Ovary (tissue), 9 donors: ENCODE data around the gene LMNTD2. TPM values are rescaled to one million over a fixed set of nuclear protein-coding genes. Genes with fewer than 3 reads are reported as not detected.

Experiments
- DNase-seq, 5 donors: peaks; one replicate each; pipeline ENCODE4 v3.0.0-alpha.2; 2019 to 2020
- H3K27ac ChIP-seq, 2 donors: fragments of 200-600 bp; one replicate each; pipeline versions ENCODE4 v1.5.1 to v1.8.0; 2019 to 2022
- H3K27me3 ChIP-seq: fragments of 200-600 bp; one replicate; pipeline ENCODE4 v1.8.0; 2022
- H3K36me3 ChIP-seq: fragments of 200-600 bp; sonication (generic); one replicate; pipeline ENCODE4 v1.5.1; 2019
- H3K4me1 ChIP-seq: one replicate; pipeline ENCODE4 v1.8.1; 2013; ENCODE audit warnings: mild to moderate bottlenecking, moderate library complexity; ENCODE audit not compliant: insufficient read depth
- H3K4me3 ChIP-seq: fragments of 200-600 bp; sonication (generic); one replicate; pipeline ENCODE4 v1.5.1; 2017
- H3K9me3 ChIP-seq, 2 donors: fragments of 200-600 bp in 1 of 2; sonication (generic) in 1 of 2; one replicate each; pipeline versions ENCODE4 v1.5.1 to v1.8.1; 2013 to 2019; ENCODE audit warnings: mild to moderate bottlenecking in 1 of 2, moderate library complexity in 1 of 2
- CTCF ChIP-seq, 3 donors: fragments of 450-650 bp in 2 of 3; fragments of 200-600 bp in 1 of 3; IDR thresholded peaks; one replicate each; pipeline versions ENCODE4 v1.5.1 to v1.8.0; 2016 to 2022; ENCODE audit warnings: antibody characterized with exemption in 3 of 3, mild to moderate bottlenecking in 1 of 3
- EP300 ChIP-seq: sonication (generic); formaldehyde crosslinking; IDR thresholded peaks from one replicate; pipeline ENCODE4 v1.6.1; 2017; ENCODE audit warnings: antibody characterized with exemption
- POLR2A ChIP-seq: fragments of 450-650 bp; IDR thresholded peaks from one replicate; pipeline ENCODE4 v1.6.1; 2017; ENCODE audit warnings: antibody characterized with exemption, mild to moderate bottlenecking, moderate library complexity
- WGBS, 3 donors: extraction: QIAGEN DNeasy Blood & Tissue Kit in 1 of 3; methylation state at CpG; one replicate each; pipeline versions ENCODE4 v1.1.5 to v1.1.7; 2013 to 2017; 5-methylcytosine and 5-hydroxymethylcytosine counted together
- intact Hi-C, 4 donors: fragments of 100-400 bp; cut with DNase I; formaldehyde crosslinking; loops; one replicate each; pipeline versions ENCODE4 v1.11.0 to v1.15.1; 2022 to 2023
- polyA plus RNA-seq, 2 donors: library from polyadenylated mRNA; stranded (reverse); fragments of 200-250 nt in 1 of 2; fragments of 350-450 nt in 1 of 2; fragmentation: Illumina TruSeq in 1 of 2; extraction: RNeasy Lipid Tissue Mini Kit (QIAGEN cat#74804) in 1 of 2; gene quantifications; one replicate each; pipeline ENCODE4 v1.2.3, GENCODE V29; 2013 to 2014
- total RNA-seq, 7 donors: library from RNA; depleted of rRNA in 2 of 7; stranded (reverse); fragments of >200 nt in 2 of 7; fragmentation: NEBNext Ultra II Directional in 3 of 7; extraction: Animal tissue kit (Norgen Biotek cat#: 25700) in 3 of 7; gene quantifications; one replicate each; pipeline versions ENCODE4 v1.1.0 to v1.2.4, GENCODE V29; 2016 to 2023
- donor health status: DM: no; HTN: no; CAD: no; lungs with moderate emphysema.
- donor health status: DM: no; HTN: no; CAD: no.
- donor health status: Bipolar disorder and iron deficiency.
- donor health status: DM: yes; HTN: yes; CAD: no.
- donor health status: DM: no; HTN: no; CAD: no.
- donor health status: DM: yes; HTN: yes; CAD: no.

The LMNTD2 gene
- total and polyA plus RNA-seq, 9 donors, result 0.70 to 7.6 (median 1.2) TPM; not detected in 1

- WGBS, 3 donors, result 66 to 73% (median 71%) methylated on average over 15 to 16 of the region's 16 CpGs
- intact Hi-C loops, result no loop called here
- H3K4me1 ChIP-seq, result peaks cover 15% of the 10 kb centered on the region
- H3K27me3 ChIP-seq, result no peaks in the 10 kb centered on the region
- peak in 1 of 5 donors; percentile 42 for DNase-seq
- H3K4me3 ChIP-seq, result no peak overlapping the region
- no peaks in the 10 kb centered on the region for H3K36me3 ChIP-seq
- TF ChIP-seq EP300 (no peak), CTCF (IDR thresholded peaks at IDR 0.05) (no peak), POLR2A (no peak)
- no peaks in the 10 kb centered on the region for H3K9me3 ChIP-seq
- no peak overlapping the region for H3K27ac ChIP-seq
Measured at GRCh38 chr11:573146-573759, 12.7 kb upstream of the LMNTD2 start.

GRCh38 chr11:571802-572185 lies 11.3 kb upstream of the LMNTD2 start:
- intact Hi-C loops, result no loop called here
- Histone ChIP-seq H3K9me3 (no peaks in the 10 kb centered on the region), H3K36me3 (no peaks in the 10 kb centered on the region), H3K27me3 (no peaks in the 10 kb centered on the region), H3K27ac (no peak overlapping the region), H3K4me1 (peaks cover 7% of the 10 kb centered on the region), H3K4me3 (no peak overlapping the region)
- WGBS, 3 donors, result 53 to 65% (median 58%) methylated on average over 8 of the region's 8 CpGs
- TF ChIP-seq POLR2A (no peak), CTCF (IDR thresholded peaks at IDR 0.05) (no peak), EP300 (no peak)
- DNase-seq, result peak in 1 of 5 donors; percentile 25

- H3K27ac ChIP-seq, result peak overlapping the region; percentile 56 to 84
- H3K9me3 ChIP-seq, result no peaks in the 10 kb centered on the region
- H3K36me3 ChIP-seq, result no peaks in the 10 kb centered on the region
- peaks cover 5% of the 10 kb centered on the region for H3K4me1 ChIP-seq
- 32 to 40% (median 38%) methylated on average over 36 of the region's 36 CpGs for WGBS, 3 donors
- intact Hi-C loops, result no loop called here
- no peak for TF ChIP-seq EP300
- TF ChIP-seq CTCF (IDR thresholded peaks at IDR 0.05), result no peak
- no peak for TF ChIP-seq POLR2A
- H3K4me3 ChIP-seq, result peak overlapping the region; percentile 57
- H3K27me3 ChIP-seq, result no peaks in the 10 kb centered on the region
- peak in 3 of 5 donors; percentile 63 to 75 (median 65) for DNase-seq
Measured at GRCh38 chr11:569158-569885, 8.8 kb upstream of the LMNTD2 start.

- TF ChIP-seq EP300 (no peak), POLR2A (peak; percentile 39), CTCF (IDR thresholded peaks at IDR 0.05) (peak in 1 of 3 donors; percentile 24)
- 0 to 3% (median 1%) methylated on average over 39 to 123 of the region's 123 CpGs for WGBS, 3 donors
- intact Hi-C loops, result no loop called here
Measured at GRCh38 chr11:568306-569157, 8.0 kb upstream of the LMNTD2 start.

More at GRCh38 chr11:568306-569157, 8.0 kb upstream of the LMNTD2 start:
- no peaks in the 10 kb centered on the region for H3K27me3 ChIP-seq
- peak; percentile 92 to 96 (median 94) for DNase-seq
- H3K4me3 ChIP-seq, result peak overlapping the region; percentile 57
- H3K4me1 ChIP-seq, result peaks cover 2% of the 10 kb centered on the region
- no peaks in the 10 kb centered on the region for H3K36me3 ChIP-seq
- H3K27ac ChIP-seq, result peak overlapping the region; percentile 56 to 84
- no peaks in the 10 kb centered on the region for H3K9me3 ChIP-seq
